ENCODE results near the gene ATP10B. TPM values are rescaled to one million over a fixed set of nuclear protein-coding genes. Genes with fewer than 3 reads are reported as not detected.

Gene ATP10B
- total RNA-seq, 2 donors from 2014 or later, result 1.3 to 2.1 TPM

DNA sequence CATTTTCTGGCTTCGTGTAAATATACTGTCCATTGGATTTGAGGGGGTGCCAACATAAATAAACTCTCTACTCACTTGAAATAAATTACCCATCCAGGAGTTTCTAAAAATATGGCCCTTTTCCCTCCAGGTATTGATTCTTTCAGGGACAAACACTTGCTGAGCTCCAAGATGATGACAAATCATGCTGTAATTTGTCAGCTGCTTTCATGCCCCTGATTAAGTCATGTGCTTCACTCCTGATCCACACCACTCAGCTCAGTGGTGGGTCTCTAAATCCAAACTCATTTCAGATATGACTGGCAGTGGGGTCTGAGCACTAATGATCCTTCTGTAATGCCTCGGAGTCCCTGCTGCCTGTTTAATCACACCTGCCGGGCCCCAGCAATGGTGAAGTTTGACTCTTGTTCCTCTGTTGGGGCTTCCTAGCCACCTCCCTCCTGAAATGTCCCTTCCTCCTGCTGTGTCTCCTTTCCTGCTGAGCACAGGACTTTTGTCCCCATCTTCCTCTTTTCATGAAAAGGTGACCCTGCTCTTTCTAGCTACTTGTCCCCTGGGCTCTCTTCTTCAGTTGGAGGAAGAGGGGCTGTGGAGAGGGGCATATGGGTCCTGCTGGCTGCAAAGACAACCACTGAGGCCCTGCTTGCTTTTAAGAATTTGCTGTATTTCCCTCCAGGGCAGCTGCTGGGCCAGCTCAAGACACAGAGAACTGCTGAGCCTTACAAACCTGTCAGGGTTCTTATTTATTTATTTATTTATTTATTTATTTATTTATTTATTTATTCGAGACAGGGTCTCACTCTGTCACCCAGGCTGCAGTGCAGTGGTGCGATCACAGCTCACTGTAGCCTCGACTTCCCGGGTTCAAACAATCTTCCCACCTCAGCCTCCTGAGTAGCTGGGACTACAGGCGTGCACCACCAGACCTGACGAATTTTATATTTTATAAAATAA is 200.0 kb downstream of the ATP10B start:
- Histone ChIP-seq H3K36me3 (replicated peaks in 1 of 2; ENCODE audit: insufficient read depth in 1 of 2, low read depth in 2 of 2) (no peaks in the 10 kb centered on the region), H3K9me3 (no peaks in the 10 kb centered on the region), H3K4me3 (no peak overlapping the region), H3K27ac (peak overlapping the region in 3 of 4 donors; percentile 52 to 71 (median 60)), H3K27me3 (no peaks in the 10 kb centered on the region), H3K4me1 (peaks cover 32% of the 10 kb centered on the region)
- intact Hi-C loops (cut with DNase I), result no loop called here
- TF ChIP-seq, protein P1, sequence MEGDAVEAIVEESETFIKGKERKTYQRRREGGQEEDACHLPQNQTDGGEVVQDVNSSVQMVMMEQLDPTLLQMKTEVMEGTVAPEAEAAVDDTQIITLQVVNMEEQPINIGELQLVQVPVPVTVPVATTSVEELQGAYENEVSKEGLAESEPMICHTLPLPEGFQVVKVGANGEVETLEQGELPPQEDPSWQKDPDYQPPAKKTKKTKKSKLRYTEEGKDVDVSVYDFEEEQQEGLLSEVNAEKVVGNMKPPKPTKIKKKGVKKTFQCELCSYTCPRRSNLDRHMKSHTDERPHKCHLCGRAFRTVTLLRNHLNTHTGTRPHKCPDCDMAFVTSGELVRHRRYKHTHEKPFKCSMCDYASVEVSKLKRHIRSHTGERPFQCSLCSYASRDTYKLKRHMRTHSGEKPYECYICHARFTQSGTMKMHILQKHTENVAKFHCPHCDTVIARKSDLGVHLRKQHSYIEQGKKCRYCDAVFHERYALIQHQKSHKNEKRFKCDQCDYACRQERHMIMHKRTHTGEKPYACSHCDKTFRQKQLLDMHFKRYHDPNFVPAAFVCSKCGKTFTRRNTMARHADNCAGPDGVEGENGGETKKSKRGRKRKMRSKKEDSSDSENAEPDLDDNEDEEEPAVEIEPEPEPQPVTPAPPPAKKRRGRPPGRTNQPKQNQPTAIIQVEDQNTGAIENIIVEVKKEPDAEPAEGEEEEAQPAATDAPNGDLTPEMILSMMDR (IDR thresholded peaks at IDR 0.05), result no peak
- no peak for TF ChIP-seq POLR2A (IDR thresholded peaks at IDR 0.05)
- DNase-seq, result peak in 3 of 4 donors; percentile 20 to 38 (median 26)
- WGBS, 2 donors, result 68% methylated on average over 9 of the region's 9 CpGs
- ATAC-seq, result peak; percentile 91

DNA sequence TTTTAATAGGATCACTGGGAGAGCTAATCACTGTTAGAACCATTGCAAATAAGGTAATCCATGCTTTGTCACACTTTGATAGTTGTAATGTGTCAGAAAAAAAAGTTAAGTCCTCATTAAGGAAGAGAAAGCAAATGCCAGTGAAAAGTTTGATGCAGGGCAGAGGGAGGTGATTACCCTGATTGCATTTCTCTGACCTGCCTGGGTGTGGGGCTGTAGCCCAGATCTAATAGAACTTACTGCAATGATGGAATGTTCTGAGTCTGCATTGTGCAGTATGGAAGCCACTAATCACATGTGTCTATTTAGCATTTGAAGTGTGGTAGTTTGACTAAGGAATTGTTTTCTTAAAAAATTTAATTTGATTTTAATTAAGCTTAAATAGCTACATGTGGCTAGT is 202.7 kb downstream of the ATP10B start:
- H3K27me3 ChIP-seq, result no peaks in the 10 kb centered on the region
- H3K27ac ChIP-seq, result no peak overlapping the region
- intact Hi-C loops (cut with DNase I), result no loop called here
- no peak for TF ChIP-seq POLR2A (IDR thresholded peaks at IDR 0.05)
- TF ChIP-seq, protein P1 (IDR thresholded peaks at IDR 0.05), result peak in 5 of 7 experiments; percentile 20 to 36 (median 29)
- H3K36me3 ChIP-seq (replicated peaks in 1 of 2; ENCODE audit: insufficient read depth in 1 of 2, low read depth in 2 of 2), result no peaks in the 10 kb centered on the region
- H3K4me1 ChIP-seq, result peaks cover 19% of the 10 kb centered on the region
- no peak overlapping the region for H3K4me3 ChIP-seq
- DNase-seq (no peak), ATAC-seq (no peak)
- no peaks in the 10 kb centered on the region for H3K9me3 ChIP-seq

DNA sequence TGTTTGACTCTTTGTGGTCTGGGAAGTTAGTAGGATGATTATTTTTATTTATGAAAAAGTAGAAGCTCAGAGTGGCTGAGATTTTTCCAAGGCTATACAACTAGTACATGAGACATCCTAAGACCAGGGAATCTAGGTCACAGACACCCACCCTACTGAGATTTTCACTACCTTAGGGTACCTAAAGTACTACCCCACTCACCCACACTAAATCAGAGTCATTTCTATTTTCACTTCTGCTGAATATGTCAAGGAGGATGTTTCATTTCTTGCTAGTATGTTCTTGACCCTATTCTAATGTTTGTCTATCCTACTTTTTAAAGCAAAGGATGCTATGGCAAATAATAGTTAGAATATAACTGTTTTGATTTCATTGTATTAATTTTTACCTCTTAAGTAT is 206.0 kb downstream of the ATP10B start:
- Histone ChIP-seq H3K9me3 (no peaks in the 10 kb centered on the region), H3K27ac (no peak overlapping the region), H3K4me3 (no peak overlapping the region), H3K4me1 (peaks cover 7% of the 10 kb centered on the region), H3K36me3 (replicated peaks in 1 of 2; ENCODE audit: insufficient read depth in 1 of 2, low read depth in 2 of 2) (no peaks in the 10 kb centered on the region), H3K27me3 (no peaks in the 10 kb centered on the region)
- TF ChIP-seq, protein P1 (IDR thresholded peaks at IDR 0.05), result no peak
- TF ChIP-seq POLR2A (IDR thresholded peaks at IDR 0.05), result no peak
- DNase-seq, result no peak
- intact Hi-C loops (cut with DNase I), result no loop called here
- ATAC-seq, result no peak

DNA sequence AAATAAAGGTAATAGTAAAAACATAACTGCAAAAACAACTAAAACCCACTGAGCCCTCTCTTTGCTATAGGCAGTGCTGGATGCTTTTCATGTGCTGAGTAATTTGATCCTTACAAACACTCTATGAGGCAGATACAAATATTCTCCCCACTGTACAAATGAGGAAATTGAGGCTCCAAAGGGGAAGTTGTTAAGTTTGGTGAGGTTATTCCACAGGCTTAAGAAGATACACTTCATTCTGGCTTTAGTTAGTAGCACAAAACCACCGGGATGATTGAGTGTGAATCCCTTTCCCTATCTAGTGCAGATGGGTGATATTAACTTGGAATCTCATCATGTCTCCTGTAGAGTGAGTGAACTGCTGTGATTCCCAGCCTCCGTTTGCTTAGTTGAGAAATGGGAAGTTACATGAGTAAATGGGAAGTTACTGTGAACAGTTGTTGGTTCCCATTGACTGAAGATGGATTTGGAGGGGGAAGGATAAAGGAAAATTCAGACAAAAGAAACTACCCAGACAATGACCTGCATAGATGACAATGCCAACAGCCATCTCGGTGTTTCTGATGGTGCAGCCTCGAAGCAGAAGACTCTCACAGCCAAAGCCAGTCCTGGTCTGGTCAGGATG is 208.3 kb downstream of the ATP10B start:
- ATAC-seq, result no peak
- 80 to 89% methylated on average over 4 of the region's 4 CpGs for WGBS, 2 donors

More for the DNA sequence above, 208.3 kb downstream of the ATP10B start:
- Histone ChIP-seq H3K27ac (no peak overlapping the region), H3K9me3 (no peaks in the 10 kb centered on the region), H3K4me1 (peaks cover 5% of the 10 kb centered on the region), H3K4me3 (no peak overlapping the region), H3K27me3 (no peaks in the 10 kb centered on the region), H3K36me3 (replicated peaks in 1 of 2; ENCODE audit: insufficient read depth in 1 of 2, low read depth in 2 of 2) (no peaks in the 10 kb centered on the region)
- intact Hi-C loops (cut with DNase I), result no loop called here
- no peak for TF ChIP-seq POLR2A (IDR thresholded peaks at IDR 0.05)
- TF ChIP-seq, protein P1 (IDR thresholded peaks at IDR 0.05), result no peak
- no peak for DNase-seq
